ENCODE measurements around the gene GNB4.

GNB4 gene

DNA sequence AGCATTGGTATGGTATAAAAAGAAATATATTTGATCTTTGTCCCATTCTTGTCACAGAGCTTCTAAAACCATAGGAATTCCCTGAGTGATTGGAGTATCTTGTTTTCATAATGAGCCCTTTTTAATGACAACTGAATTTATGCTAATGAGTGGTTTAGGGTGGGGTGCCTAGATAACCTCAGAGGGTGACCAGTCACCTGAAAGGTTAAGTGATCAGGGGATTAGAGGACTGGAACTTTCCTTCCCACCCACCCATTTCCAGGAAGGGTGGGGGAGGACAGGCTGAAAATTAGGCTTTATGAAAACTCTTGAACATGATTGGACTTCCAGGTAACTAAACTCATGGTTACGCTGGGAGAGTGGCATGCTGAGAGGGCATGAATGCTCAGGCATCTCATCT, 95.3 kb downstream of the GNB4 start:
- DNase-seq (ENCODE audit: low spot score) = no peak

DNA sequence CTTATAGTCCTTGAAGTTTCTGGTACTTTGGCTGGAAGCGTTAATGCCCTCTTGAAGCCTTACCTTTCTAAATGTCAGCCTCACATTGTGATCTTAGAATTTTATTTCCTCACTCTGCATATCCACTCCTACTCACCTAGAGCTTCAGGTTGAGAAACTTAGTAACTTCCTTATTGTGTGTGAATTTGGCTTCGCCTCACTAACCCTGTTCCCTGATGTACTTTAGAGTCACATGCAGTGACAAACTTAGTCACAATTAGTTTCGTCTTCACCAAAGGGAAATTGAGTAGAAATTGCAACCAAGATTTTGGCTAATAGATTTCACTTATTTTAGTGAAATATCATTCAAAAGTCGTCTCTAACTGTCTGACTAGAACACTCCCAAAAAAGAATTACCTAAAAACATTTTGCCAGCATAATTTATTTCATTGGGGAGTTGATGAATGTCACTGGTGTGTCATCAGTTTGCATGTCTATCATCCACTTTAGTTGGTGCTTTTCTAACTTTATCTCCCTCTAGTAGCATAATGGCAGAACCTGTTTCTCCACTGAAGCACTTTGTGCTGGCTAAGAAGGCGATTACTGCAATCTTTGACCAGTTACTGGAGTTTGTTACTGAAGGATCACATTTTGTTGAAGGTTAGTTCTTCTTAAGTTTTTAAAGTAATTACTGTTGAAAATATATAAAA, 102.8 kb downstream of the GNB4 start:
- DNase-seq (ENCODE audit: low spot score) = no peak

DNA sequence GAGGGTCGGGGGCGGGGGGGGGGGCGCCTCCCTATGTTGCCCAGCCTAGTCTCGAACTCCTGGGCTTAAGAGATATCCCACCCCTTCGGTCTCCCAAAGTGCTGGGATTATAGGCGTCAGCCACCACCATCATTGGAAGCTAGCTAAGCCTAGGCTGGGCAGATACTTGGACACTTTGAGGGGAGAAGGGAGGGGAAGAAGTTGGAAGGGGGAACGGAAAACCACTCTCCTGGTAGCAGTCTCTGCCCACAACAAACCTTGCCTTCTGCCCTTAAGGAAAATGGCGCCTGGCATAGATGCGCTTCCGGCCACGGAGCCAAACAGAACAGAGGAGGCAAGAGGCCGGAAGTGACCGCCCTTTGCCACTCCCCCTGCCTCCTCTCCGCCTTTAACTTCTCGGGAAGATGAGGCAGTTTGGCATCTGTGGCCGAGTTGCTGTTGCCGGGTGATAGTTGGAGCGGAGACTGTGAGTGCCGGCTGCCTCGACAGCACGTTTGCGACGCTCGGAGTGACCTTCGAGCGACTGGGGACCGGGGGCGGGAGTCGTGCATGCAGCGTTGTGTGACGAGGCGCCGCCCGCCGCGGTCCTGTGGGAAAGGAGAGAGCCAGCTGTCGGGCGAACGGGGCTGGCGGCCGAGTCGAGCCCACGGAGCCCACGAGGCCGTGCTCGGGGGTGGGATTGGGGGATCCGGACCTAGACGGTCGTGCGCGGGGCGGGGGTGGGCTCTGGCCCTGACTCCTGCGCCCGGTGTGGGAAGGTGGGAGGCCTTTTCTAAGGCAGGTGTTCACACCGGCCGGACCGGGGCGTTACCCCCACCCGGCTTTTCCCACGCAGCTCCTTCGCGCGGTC, 103.7 kb downstream of the GNB4 start, which contains the start of gene MFN1:
Gene MFN1, plus strand, starts transcription at position 365 of the 850 bp plus-strand sequence. CDS start 1,143 bp downstream, outside the sequence.
- peak; percentile 95 for DNase-seq (ENCODE audit: low spot score)

Data from iPS-NIHi11 (cell line).